Caco-2 (cell line): ENCODE measurements around the gene COA5. TPM values are rescaled to one million over a fixed set of nuclear protein-coding genes. Genes with fewer than 3 reads are reported as not detected.

ENCODE experiments used
- BruUV-seq: library from RNA; stranded (reverse); fragments of 400-500 nt; replicated peaks from 2 replicates; lab custom pipeline; 2021; lab: Mats Ljungman, UMichigan
- CTCF ChIA-PET: fragments of 300-600 bp; sonication (Branson Sonifier 250); formaldehyde crosslinking; loops from one replicate; lab custom pipeline; 2022; ENCODE audit warnings: antibody characterized with exemption; lab: Charles Lee
- POLR2A ChIA-PET: fragments of 300-600 bp; sonication (Branson Sonifier 250); formaldehyde crosslinking; loops from one replicate; lab custom pipeline; 2022; ENCODE audit warnings: antibody characterized with exemption; lab: Charles Lee
- DNase-seq, 2 experiments: peaks; one replicate each; pipeline versions ENCODE4 v3.0.0 to v3.0.0-alpha.2; 2020 to 2022
- H3K27me3 ChIP-seq: replicated peaks from 2 replicates; pipeline ENCODE4 v1.6.0; 2011; ENCODE audit warnings: low read length; ENCODE audit not compliant: control insufficient read depth, insufficient read depth
- H3K36me3 ChIP-seq: 2 replicates; pipeline ENCODE4 v1.5.1; 2011; ENCODE audit warnings: low read length; ENCODE audit not compliant: control insufficient read depth, insufficient read depth
- H3K4me1 ChIP-seq: fragments of 250-450 bp; sonication (Bioruptor Pico); 2 replicates; pipeline ENCODE4 v1.5.1; 2020; ENCODE audit warnings: mild to moderate bottlenecking
- H3K4me3 ChIP-seq: 2 replicates; pipeline ENCODE4 v1.5.1; 2011; ENCODE audit warnings: low read depth, mild to moderate bottlenecking, control low read depth, low read length
- H3K9me3 ChIP-seq: fragments of 250-450 bp; sonication (Bioruptor Pico); 2 replicates; pipeline ENCODE4 v1.5.1; 2020; ENCODE audit warnings: mild to moderate bottlenecking, moderate library complexity
- H3K27ac Mint-ChIP-seq: one replicate; pipeline ENCODE4 v1.8.0; 2022; ENCODE audit warnings: mixed read lengths; ENCODE audit not compliant: unreplicated experiment
- H3K27me3 Mint-ChIP-seq: one replicate; pipeline ENCODE4 v1.8.0; 2022; ENCODE audit warnings: mixed read lengths; ENCODE audit not compliant: insufficient read depth, unreplicated experiment
- H3K36me3 Mint-ChIP-seq: one replicate; pipeline ENCODE4 v1.8.0; 2022; ENCODE audit warnings: mild to moderate bottlenecking, mixed read lengths; ENCODE audit not compliant: insufficient read depth, unreplicated experiment
- H3K4me1 Mint-ChIP-seq: one replicate; pipeline ENCODE4 v1.8.0; 2022; ENCODE audit warnings: low read depth, mixed read lengths; ENCODE audit not compliant: unreplicated experiment
- H3K4me3 Mint-ChIP-seq: one replicate; pipeline ENCODE4 v1.8.0; 2022; ENCODE audit warnings: mild to moderate bottlenecking, moderate library complexity, mixed read lengths; ENCODE audit not compliant: unreplicated experiment
- H3K9me3 Mint-ChIP-seq: one replicate; pipeline ENCODE4 v1.8.0; 2022; ENCODE audit warnings: mixed read lengths; ENCODE audit not compliant: unreplicated experiment
- intact Hi-C: fragments of 100-400 bp; cut with micrococcal nuclease; formaldehyde crosslinking; loops from one replicate; pipeline ENCODE4 v1.10.0; 2022; ENCODE audit not compliant: unreplicated experiment
- total RNA-seq: library from RNA; stranded (reverse); gene quantifications from 2 replicates; pipeline ENCODE4 v1.2.3, GENCODE V29; 2022
- TF ChIP-seq, protein P1 (sequence below), 2 experiments: fragments of 200-600 bp in 1 of 2; IDR thresholded peaks; 1 replicate in 1 of 2; 2 replicates in 1 of 2; pipeline versions ENCODE4 v1.5.1 to v1.8.0; 2011 to 2022; ENCODE audit warnings: antibody characterized with exemption in 1 of 2, control low read depth in 1 of 2, inconsistent platforms in 1 of 2, low read depth in 1 of 2, low read length in 1 of 2, mild to moderate bottlenecking in 1 of 2, moderate library complexity in 1 of 2; ENCODE audit not compliant: insufficient read depth in 1 of 2, severe bottlenecking in 1 of 2, unreplicated experiment in 1 of 2

Gene COA5
- total RNA-seq, 1 experiment from 2014 or later, result 35.7 TPM

DNA sequence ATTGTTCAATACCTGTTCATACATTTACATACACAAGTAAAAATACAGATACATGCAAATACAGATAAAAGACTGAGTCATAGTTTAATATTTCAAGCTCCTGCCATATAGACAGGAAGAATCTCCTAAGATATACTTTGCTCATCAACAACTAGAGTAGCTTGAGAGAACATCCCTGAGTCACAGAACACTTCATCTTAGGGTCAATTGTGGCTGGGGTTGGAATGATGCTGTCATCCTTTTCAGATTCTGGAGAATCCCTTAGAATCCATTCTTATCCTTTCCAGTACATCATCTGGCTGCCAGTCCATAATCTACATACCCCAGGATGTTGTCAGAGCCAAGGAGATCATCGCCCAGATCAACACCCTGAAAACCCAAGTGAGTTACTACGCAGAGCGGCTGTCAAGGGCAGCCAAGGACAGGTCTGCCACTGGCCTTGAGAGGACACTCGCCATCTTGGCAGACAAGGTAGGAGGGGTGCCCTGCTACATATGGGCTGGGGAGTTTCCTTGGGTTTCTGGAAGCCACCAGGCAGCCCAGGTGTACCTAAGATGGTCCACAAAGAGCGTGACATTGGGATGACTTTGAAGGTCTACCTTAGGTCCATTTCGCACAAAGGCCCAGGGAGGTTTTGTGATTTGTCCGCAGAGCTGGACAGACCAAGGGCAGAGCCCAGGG is 55.7 kb downstream of the COA5 start:
- no peaks in the 10 kb centered on the region for H3K4me1 ChIP-seq
- BruUV-seq, result no TSS peak
- peaks cover 2% of the 10 kb centered on the region; the same call in 1 of the 2 replicates for H3K36me3 ChIP-seq
- Mint-ChIP-seq H3K36me3 (no peaks in the 10 kb centered on the region), H3K9me3 (no peaks in the 10 kb centered on the region), H3K27me3 (no peaks in the 10 kb centered on the region), H3K27ac (no peak overlapping the region), H3K4me1 (no peaks in the 10 kb centered on the region), H3K4me3 (no peak overlapping the region)
- no peak for DNase-seq
- no peaks in the 10 kb centered on the region for H3K9me3 ChIP-seq
- ChIA-PET POLR2A (interaction anchor here (0.7 kb wide), 1 partner anchor 35 kb away, joined by 3 read pairs; no protein-coding TSS in a partner anchor), CTCF (no interaction called here)
- H3K27me3 ChIP-seq, result no peaks in the 10 kb centered on the region
- TF ChIP-seq, protein P1, sequence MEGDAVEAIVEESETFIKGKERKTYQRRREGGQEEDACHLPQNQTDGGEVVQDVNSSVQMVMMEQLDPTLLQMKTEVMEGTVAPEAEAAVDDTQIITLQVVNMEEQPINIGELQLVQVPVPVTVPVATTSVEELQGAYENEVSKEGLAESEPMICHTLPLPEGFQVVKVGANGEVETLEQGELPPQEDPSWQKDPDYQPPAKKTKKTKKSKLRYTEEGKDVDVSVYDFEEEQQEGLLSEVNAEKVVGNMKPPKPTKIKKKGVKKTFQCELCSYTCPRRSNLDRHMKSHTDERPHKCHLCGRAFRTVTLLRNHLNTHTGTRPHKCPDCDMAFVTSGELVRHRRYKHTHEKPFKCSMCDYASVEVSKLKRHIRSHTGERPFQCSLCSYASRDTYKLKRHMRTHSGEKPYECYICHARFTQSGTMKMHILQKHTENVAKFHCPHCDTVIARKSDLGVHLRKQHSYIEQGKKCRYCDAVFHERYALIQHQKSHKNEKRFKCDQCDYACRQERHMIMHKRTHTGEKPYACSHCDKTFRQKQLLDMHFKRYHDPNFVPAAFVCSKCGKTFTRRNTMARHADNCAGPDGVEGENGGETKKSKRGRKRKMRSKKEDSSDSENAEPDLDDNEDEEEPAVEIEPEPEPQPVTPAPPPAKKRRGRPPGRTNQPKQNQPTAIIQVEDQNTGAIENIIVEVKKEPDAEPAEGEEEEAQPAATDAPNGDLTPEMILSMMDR (IDR thresholded peaks at IDR 0.05; ENCODE audit: insufficient read depth in 1 of 2, low read depth in 1 of 2, low read length in 1 of 2, severe bottlenecking in 1 of 2, unreplicated experiment in 1 of 2), result no peak
- no peak overlapping the region for H3K4me3 ChIP-seq
- intact Hi-C loops, result loop anchor here (10.0 kb wide), 1 partner anchor 138 kb away; no protein-coding TSS in a partner anchor

DNA sequence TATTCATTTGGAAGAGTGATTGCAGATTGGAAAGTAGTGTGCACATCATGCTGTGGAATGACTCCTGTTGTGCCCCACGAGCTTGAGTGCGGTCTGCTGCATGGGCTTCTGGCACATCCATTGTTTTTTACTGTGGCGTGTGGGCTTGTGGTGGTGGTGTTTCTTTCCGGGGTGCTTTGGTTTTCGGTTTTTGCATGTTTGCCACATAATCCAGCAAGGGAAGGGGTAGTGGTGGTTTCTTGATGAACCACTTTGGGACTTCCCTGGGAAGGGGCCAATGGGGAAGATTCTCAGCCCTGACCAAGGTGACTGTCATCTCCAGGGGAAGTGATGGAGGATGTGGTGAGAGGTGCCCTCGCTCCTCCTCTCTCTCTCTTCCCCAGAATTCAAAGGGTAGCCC is 57.0 kb downstream of the COA5 start:
- H3K9me3 Mint-ChIP-seq, result no peaks in the 10 kb centered on the region
- DNase-seq, result no peak
- no peak overlapping the region for H3K27ac Mint-ChIP-seq
- H3K4me3 ChIP-seq, result no peak overlapping the region
- H3K9me3 ChIP-seq, result no peaks in the 10 kb centered on the region
- POLR2A ChIA-PET, result no interaction called here
- no peaks in the 10 kb centered on the region for H3K4me1 ChIP-seq
- no peaks in the 10 kb centered on the region for H3K27me3 Mint-ChIP-seq
- H3K4me3 Mint-ChIP-seq, result no peak overlapping the region
- TF ChIP-seq, protein P1 (IDR thresholded peaks at IDR 0.05; ENCODE audit: insufficient read depth in 1 of 2, low read depth in 1 of 2, low read length in 1 of 2, severe bottlenecking in 1 of 2, unreplicated experiment in 1 of 2), result no peak
- CTCF ChIA-PET, result no interaction called here
- no TSS peak for BruUV-seq
- H3K36me3 Mint-ChIP-seq, result no peaks in the 10 kb centered on the region
- intact Hi-C loops, result loop anchor here (10.0 kb wide), 1 partner anchor 137 kb away; no protein-coding TSS in a partner anchor
- no peaks in the 10 kb centered on the region for H3K4me1 Mint-ChIP-seq
- H3K27me3 ChIP-seq, result no peaks in the 10 kb centered on the region
- peaks cover 2% of the 10 kb centered on the region; the same call in 1 of the 2 replicates for H3K36me3 ChIP-seq

DNA sequence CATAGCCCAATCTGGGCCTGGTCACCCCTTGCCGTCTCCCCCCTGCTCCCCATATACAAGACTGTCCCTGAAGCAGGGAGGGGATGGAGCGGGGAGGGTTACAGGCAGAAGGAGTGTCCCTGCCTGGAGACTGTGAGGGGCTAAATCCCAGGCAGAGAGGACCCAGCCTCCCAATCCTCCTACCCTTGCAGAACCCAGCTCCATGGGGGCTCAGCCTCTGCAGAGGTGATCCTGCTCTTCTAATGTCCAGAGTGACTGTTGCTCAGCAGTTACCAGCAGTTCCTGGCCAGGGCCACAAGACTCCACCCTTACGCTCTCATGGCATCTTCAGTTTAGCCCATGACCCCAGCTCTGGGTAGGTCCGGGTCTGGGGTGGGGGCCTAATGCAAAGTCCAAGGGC is 58.1 kb downstream of the COA5 start:
- H3K4me3 Mint-ChIP-seq, result no peak overlapping the region
- TF ChIP-seq, protein P1 (IDR thresholded peaks at IDR 0.05; ENCODE audit: insufficient read depth in 1 of 2, low read depth in 1 of 2, low read length in 1 of 2, severe bottlenecking in 1 of 2, unreplicated experiment in 1 of 2), result no peak
- ChIA-PET POLR2A (no interaction called here), CTCF (no interaction called here)
- H3K36me3 ChIP-seq, result peaks cover 2% of the 10 kb centered on the region; the same call in 1 of the 2 replicates
- H3K9me3 Mint-ChIP-seq, result no peaks in the 10 kb centered on the region
- H3K27ac Mint-ChIP-seq, result no peak overlapping the region
- no peaks in the 10 kb centered on the region for H3K4me1 Mint-ChIP-seq
- DNase-seq, result peak in 1 of 2 experiments; percentile 25
- H3K4me1 ChIP-seq, result no peaks in the 10 kb centered on the region
- no peaks in the 10 kb centered on the region for H3K27me3 ChIP-seq
- no peaks in the 10 kb centered on the region for H3K9me3 ChIP-seq
- H3K4me3 ChIP-seq, result no peak overlapping the region
- BruUV-seq, result no TSS peak
- intact Hi-C loops, result loop anchor here (10.0 kb wide), 1 partner anchor 135 kb away; no protein-coding TSS in a partner anchor
- H3K27me3 Mint-ChIP-seq, result no peaks in the 10 kb centered on the region
- no peaks in the 10 kb centered on the region for H3K36me3 Mint-ChIP-seq

Other genes starting within 250 kb of the COA5 start
- gene INPP4A, start 163.7 kb downstream of the COA5 start, total RNA-seq, result 24.9 and 26.3 TPM in 2 replicates
- 39.7 and 40.0 TPM in 2 replicates for gene UNC50, start 77 bp upstream of the COA5 start, total RNA-seq
- gene MGAT4A, start 122.6 kb upstream of the COA5 start, total RNA-seq, result 63.7 and 72.3 TPM in 2 replicates